Body of pancreas (tissue), 4 donors: Measurements from ENCODE around the gene FAAH2. TPM values are rescaled to one million over a fixed set of nuclear protein-coding genes. Genes with fewer than 3 reads are reported as not detected.
"Not testable (repeated sequence)": the region's sequence is repeated elsewhere in the genome, so short reads cannot be mapped to it uniquely, and the experiment has no call there.

Experiments used
- ATAC-seq: fragments of 150-250 bp; one replicate; pipeline ENCODE4 v1.9.1; 2016
- DNase-seq, 4 donors: peaks; one replicate each; pipeline ENCODE4 v3.0.0-alpha.2; 2019
- H3K27ac ChIP-seq, 4 donors: fragments of 200-600 bp; sonication (generic); 1 replicate in 3 of 4; 2 replicates in 1 of 4; pipeline versions ENCODE4 v1.5.1 to v1.6.1; 2016 to 2019; ENCODE audit warnings: mild to moderate bottlenecking in 1 of 4, mixed read lengths in 1 of 4, moderate library complexity in 1 of 4
- H3K27me3 ChIP-seq, 2 donors: fragments of 200-600 bp; sonication (generic); one replicate each; pipeline ENCODE4 v1.6.0; 2016; ENCODE audit warnings: mild to moderate bottlenecking in 1 of 2
- H3K36me3 ChIP-seq, 2 donors: fragments of 200-600 bp; sonication (generic); replicated peaks in 1 of 2; 2 replicates each; pipeline ENCODE4 v1.5.1; 2016; ENCODE audit warnings: low read depth in 2 of 2; ENCODE audit not compliant: insufficient read depth in 1 of 2
- H3K4me1 ChIP-seq: fragments of 200-600 bp; sonication (generic); one replicate; pipeline ENCODE4 v1.6.0; 2016
- H3K4me3 ChIP-seq, 2 donors: fragments of 200-600 bp; sonication (generic); 1 replicate in 1 of 2; 2 replicates in 1 of 2; pipeline ENCODE4 v1.5.1; 2016 to 2019
- H3K9me3 ChIP-seq, 3 donors: fragments of 200-600 bp; sonication (generic); 1 replicate in 2 of 3; 2 replicates in 1 of 3; pipeline ENCODE4 v1.5.1; 2016
- POLR2A ChIP-seq, 3 donors: fragments of 450-650 bp; IDR thresholded peaks; one replicate each; pipeline ENCODE4 v1.6.1; 2016; ENCODE audit warnings: antibody characterized with exemption in 3 of 3, mild to moderate bottlenecking in 2 of 3
- WGBS, 2 donors: methylation state at CpG; one replicate each; pipeline ENCODE4 v1.1.5; 2017; 5-methylcytosine and 5-hydroxymethylcytosine counted together
- intact Hi-C: fragments of 100-400 bp; cut with DNase I; formaldehyde crosslinking; loops from one replicate; pipeline ENCODE4 v1.15.1; 2023
- total RNA-seq, 2 donors: library from RNA; depleted of rRNA; stranded (reverse); fragments of >200 nt; gene quantifications; one replicate each; pipeline ENCODE4 v1.1.0, GENCODE V29; 2016
- TF ChIP-seq, protein P1 (sequence below), 7 experiments: fragments of 450-650 bp in 4 of 7; fragments of 200-600 bp in 3 of 7; sonication (generic) in 3 of 7; IDR thresholded peaks; one replicate each; pipeline ENCODE4 v1.5.1; 2016 to 2019; ENCODE audit warnings: antibody characterized with exemption in 7 of 7

Gene FAAH2
- total RNA-seq, 2 donors from 2014 or later: 7.3 to 12.7 TPM

DNA sequence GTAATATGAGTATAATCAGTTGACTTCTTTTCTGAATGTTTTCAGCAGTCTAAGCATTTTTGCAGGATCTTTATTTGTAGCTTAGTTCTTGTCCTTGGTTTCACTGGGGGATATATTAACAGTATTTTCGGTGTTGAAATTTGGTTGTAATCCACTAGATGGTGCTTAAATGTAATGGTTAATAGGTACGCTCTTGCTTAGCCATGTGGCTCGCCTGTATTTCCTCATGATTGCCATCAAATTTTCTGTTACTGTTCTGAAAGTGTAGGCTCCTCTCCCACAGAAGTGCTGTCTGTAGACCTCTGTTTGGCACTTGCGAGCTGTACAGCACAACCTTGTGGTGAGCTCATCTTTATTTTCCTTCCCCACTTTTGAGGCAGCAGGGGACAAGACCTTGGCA lies 3.9 kb upstream of the FAAH2 start:
- WGBS, 2 donors: 39 to 55% methylated on average over 4 of the region's 4 CpGs
- no peak for DNase-seq
- intact Hi-C loops: no loop called here

GRCh38 chrX:57285001-57285400 lies 1.5 kb upstream of the FAAH2 start:
- no peaks in the 10 kb centered on the region for H3K27me3 ChIP-seq
- no peaks in the 10 kb centered on the region for H3K36me3 ChIP-seq
- DNase-seq (no peak), ATAC-seq (no peak)
- H3K9me3 ChIP-seq: no peaks in the 10 kb centered on the region
- peaks cover 9% of the 10 kb centered on the region for H3K4me1 ChIP-seq
- TF ChIP-seq POLR2A (IDR thresholded peaks at IDR 0.05): no peak
- TF ChIP-seq, protein P1, sequence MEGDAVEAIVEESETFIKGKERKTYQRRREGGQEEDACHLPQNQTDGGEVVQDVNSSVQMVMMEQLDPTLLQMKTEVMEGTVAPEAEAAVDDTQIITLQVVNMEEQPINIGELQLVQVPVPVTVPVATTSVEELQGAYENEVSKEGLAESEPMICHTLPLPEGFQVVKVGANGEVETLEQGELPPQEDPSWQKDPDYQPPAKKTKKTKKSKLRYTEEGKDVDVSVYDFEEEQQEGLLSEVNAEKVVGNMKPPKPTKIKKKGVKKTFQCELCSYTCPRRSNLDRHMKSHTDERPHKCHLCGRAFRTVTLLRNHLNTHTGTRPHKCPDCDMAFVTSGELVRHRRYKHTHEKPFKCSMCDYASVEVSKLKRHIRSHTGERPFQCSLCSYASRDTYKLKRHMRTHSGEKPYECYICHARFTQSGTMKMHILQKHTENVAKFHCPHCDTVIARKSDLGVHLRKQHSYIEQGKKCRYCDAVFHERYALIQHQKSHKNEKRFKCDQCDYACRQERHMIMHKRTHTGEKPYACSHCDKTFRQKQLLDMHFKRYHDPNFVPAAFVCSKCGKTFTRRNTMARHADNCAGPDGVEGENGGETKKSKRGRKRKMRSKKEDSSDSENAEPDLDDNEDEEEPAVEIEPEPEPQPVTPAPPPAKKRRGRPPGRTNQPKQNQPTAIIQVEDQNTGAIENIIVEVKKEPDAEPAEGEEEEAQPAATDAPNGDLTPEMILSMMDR (IDR thresholded peaks at IDR 0.05): no peak
- no peak overlapping the region for H3K4me3 ChIP-seq
- 40 to 51% methylated on average over 3 of the region's 3 CpGs for WGBS, 2 donors
- peak overlapping the region in 2 of 4 donors; percentile 25 to 37 for H3K27ac ChIP-seq
- intact Hi-C loops: no loop called here

More for the DNA sequence above, 3.9 kb upstream of the FAAH2 start:
- Histone ChIP-seq H3K27me3 (no peaks in the 10 kb centered on the region), H3K27ac (no peak overlapping the region), H3K4me1 (peaks cover 9% of the 10 kb centered on the region), H3K36me3 (no peaks in the 10 kb centered on the region), H3K4me3 (no peak overlapping the region), H3K9me3 (no peaks in the 10 kb centered on the region)
- TF ChIP-seq, protein P1 (IDR thresholded peaks at IDR 0.05): peak in 1 of 7 experiments; percentile 6
- TF ChIP-seq POLR2A (IDR thresholded peaks at IDR 0.05): no peak
- ATAC-seq: no peak

- H3K27ac ChIP-seq: no peak overlapping the region
- 77 to 81% methylated on average over 1 of the region's 1 CpG for WGBS, 2 donors
- no peaks in the 10 kb centered on the region for H3K36me3 ChIP-seq
- peaks cover 9% of the 10 kb centered on the region for H3K4me1 ChIP-seq
- DNase-seq: no peak
- no peak overlapping the region for H3K4me3 ChIP-seq
- no peaks in the 10 kb centered on the region for H3K9me3 ChIP-seq
- no peak for TF ChIP-seq POLR2A (IDR thresholded peaks at IDR 0.05)
- TF ChIP-seq, protein P1 (IDR thresholded peaks at IDR 0.05): no peak
- intact Hi-C loops: no loop called here
- H3K27me3 ChIP-seq: no peaks in the 10 kb centered on the region
- no peak for ATAC-seq
Measured at GRCh38 chrX:57289089-57289488, 2.6 kb downstream of the FAAH2 start.

DNA sequence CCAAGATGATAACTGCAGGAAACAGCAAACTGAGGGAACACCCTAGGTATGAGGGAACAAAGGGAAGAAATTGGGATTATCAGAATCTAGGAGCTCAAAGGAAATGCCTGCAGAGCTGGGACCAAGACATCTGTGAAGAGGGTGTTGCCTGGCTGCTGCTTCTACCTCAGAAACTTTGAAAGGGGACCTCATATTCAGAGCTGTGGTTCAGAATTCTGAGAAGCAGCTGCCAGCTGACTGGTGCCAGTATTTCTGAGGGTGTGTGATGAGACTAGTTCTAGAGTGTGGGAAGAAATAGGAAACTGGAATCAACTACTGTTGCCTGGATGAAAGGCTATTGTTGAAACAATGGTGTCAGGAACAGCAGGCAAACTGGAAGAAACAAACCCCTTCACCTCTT lies 8.5 kb downstream of the FAAH2 start:
- intact Hi-C loops: no loop called here
- Histone ChIP-seq H3K36me3 (no peaks in the 10 kb centered on the region), H3K9me3 (no peaks in the 10 kb centered on the region), H3K27me3 (no peaks in the 10 kb centered on the region), H3K4me3 (no peak overlapping the region), H3K4me1 (no peaks in the 10 kb centered on the region), H3K27ac (no peak overlapping the region)
- ATAC-seq (no peak), DNase-seq (no peak)
- TF ChIP-seq, protein P1 (IDR thresholded peaks at IDR 0.05): no peak
- no peak for TF ChIP-seq POLR2A (IDR thresholded peaks at IDR 0.05)

- H3K4me3 ChIP-seq, DNase-seq, H3K4me1 ChIP-seq, H3K36me3 ChIP-seq, H3K27ac ChIP-seq, H3K9me3 ChIP-seq, H3K27me3 ChIP-seq, intact Hi-C loops, ATAC-seq: not testable (repeated sequence)
- WGBS, 2 donors: 96 to 100% methylated on average over 3 to 6 of the region's 6 CpGs
Measured at GRCh38 chrX:57295679-57296078, 9.2 kb downstream of the FAAH2 start.
